K562 (cell line): ENCODE results near the gene SETD7. TPM values are rescaled to one million over a fixed set of nuclear protein-coding genes. Genes with fewer than 3 reads are reported as not detected.

ENCODE experiments used
- ATAC-seq: fragments of 200-7000 bp; cut with Tn5 transposase; 3 replicates; pipeline ENCODE4 v1.9.1; 2020; ENCODE audit warnings: moderate library complexity
- BruUV-seq: library from RNA; stranded (reverse); fragments of 400-500 nt; replicated peaks from 2 replicates; lab custom pipeline; 2021; lab: Mats Ljungman, UMichigan
- CTCF ChIA-PET: fragments of 300-600 bp; formaldehyde crosslinking; extraction: SDS; loops from one replicate; lab custom pipeline; 2021; ENCODE audit warnings: low intra/inter-chr PET ratio; lab: Yijun Ruan, JAX
- POLR2A ChIA-PET: fragments of 300-600, 350-650 bp; sonication (Branson Sonifier 250); formaldehyde crosslinking; extraction: SDS; loops from one replicate; lab custom pipeline; 2021; ENCODE audit warnings: antibody characterized with exemption, inconsistent platforms; lab: Yijun Ruan, JAX
- DNase-seq, 4 experiments: peaks; one replicate each; pipeline versions ENCODE4 v3.0.0 to v3.0.0-alpha.2; 2011 to 2018; ENCODE audit warnings: low spot score in 3 of 4, mixed read lengths in 3 of 4; ENCODE audit errors: extremely low read depth in 1 of 4
- FAIRE-seq: peaks from 2 replicates; lab custom pipeline; 2011; peaks lifted over from hg19 to GRCh38; lab: Jason Lieb, UNC
- H2AFZ ChIP-seq: 2 replicates; pipeline ENCODE4 v1.6.0; 2011; ENCODE audit warnings: low read depth, low read length, control low read depth, inconsistent platforms
- H3K27ac ChIP-seq: fragments of 200-600 bp; 3 replicates; pipeline ENCODE4 v1.8.0; 2011; ENCODE audit warnings: low read depth, mild to moderate bottlenecking, control low read depth, inconsistent platforms, low read length, moderate library complexity, mixed read lengths; ENCODE audit errors: extremely low read depth
- H3K27me3 ChIP-seq, 2 experiments: fragments of 300-600 bp in 1 of 2; 2 replicates in 1 of 2; 3 replicates in 1 of 2; pipeline versions ENCODE4 v1.6.0 to v1.8.0; 2011; ENCODE audit warnings: inconsistent platforms in 2 of 2, low read length in 2 of 2, mild to moderate bottlenecking in 1 of 2, mixed read lengths in 1 of 2, moderate library complexity in 1 of 2; ENCODE audit not compliant: control insufficient read depth in 2 of 2, insufficient read depth in 2 of 2
- H3K36me3 ChIP-seq: fragments of 300-600 bp; 3 replicates; pipeline ENCODE4 v1.8.0; 2011; ENCODE audit warnings: mild to moderate bottlenecking, low read length, inconsistent platforms; ENCODE audit not compliant: control insufficient read depth, insufficient read depth
- H3K4me1 ChIP-seq, 2 experiments: fragments of 200-600 bp in 1 of 2; replicated peaks in 1 of 2; 2 replicates in 1 of 2; 3 replicates in 1 of 2; pipeline versions ENCODE4 v1.5.1 to v1.8.0; 2011; ENCODE audit warnings: inconsistent platforms in 2 of 2, low read length in 2 of 2, mild to moderate bottlenecking in 1 of 2, mixed read lengths in 1 of 2, moderate library complexity in 1 of 2; ENCODE audit not compliant: control insufficient read depth in 2 of 2, insufficient read depth in 2 of 2
- H3K4me2 ChIP-seq: 2 replicates; pipeline ENCODE4 v1.6.1; 2011; ENCODE audit warnings: low read length, control low read depth, inconsistent platforms, mixed read lengths; ENCODE audit not compliant: insufficient read depth
- H3K4me3 ChIP-seq: fragments of 200-600 bp; sonication (generic), shearing (Covaris generic); 2 replicates; pipeline ENCODE4 v1.5.1; 2016; ENCODE audit warnings: control low read depth, inconsistent platforms
- H3K79me2 ChIP-seq: fragments of 200-600 bp; 3 replicates; pipeline ENCODE4 v1.8.0; 2011; ENCODE audit warnings: low read length, inconsistent platforms; ENCODE audit not compliant: control insufficient read depth, insufficient read depth
- H3K9ac ChIP-seq, 2 experiments: 2 replicates each; pipeline versions ENCODE4 v1.6.0 to v1.6.1; 2011; ENCODE audit warnings: low read depth in 2 of 2, low read length in 2 of 2, control low read depth in 1 of 2, inconsistent platforms in 1 of 2, mild to moderate bottlenecking in 1 of 2, mixed read lengths in 1 of 2; ENCODE audit not compliant: insufficient read depth in 1 of 2
- H3K9me1 ChIP-seq: one replicate; pipeline ENCODE4 v1.6.0; 2011; ENCODE audit warnings: inconsistent platforms, mild to moderate bottlenecking, low read length, moderate library complexity; ENCODE audit not compliant: control insufficient read depth, insufficient read depth
- H3K9me3 ChIP-seq: replicated peaks from 2 replicates; pipeline ENCODE4 v1.5.1; 2011; ENCODE audit warnings: low read depth, low read length, inconsistent platforms; ENCODE audit not compliant: control insufficient read depth, insufficient read depth
- H4K20me1 ChIP-seq: replicated peaks from 2 replicates; pipeline ENCODE4 v1.6.1; 2011; ENCODE audit warnings: low read length, inconsistent platforms, mixed read lengths; ENCODE audit not compliant: control insufficient read depth, insufficient read depth
- BACH1 ChIP-seq: fragments of 200-800 bp; sonication (Bioruptor generic); IDR thresholded peaks from 2 replicates; pipeline ENCODE4 v1.6.1; 2016; ENCODE audit warnings: missing genetic modification characterization, missing compliant biosample characterization
- CAMTA2 ChIP-seq: fragments of 250-450 bp; sonication (Bioruptor Pico); conservative IDR thresholded peaks from 2 replicates; pipeline ENCODE4 v1.5.1; 2022
- MGA ChIP-seq: fragments of 450-650 bp; IDR thresholded peaks from 2 replicates; pipeline ENCODE4 v1.6.1; 2016; ENCODE audit warnings: mild to moderate bottlenecking, moderate library complexity
- OTX1 ChIP-seq: fragments of 450-650 bp; formaldehyde crosslinking; IDR thresholded peaks from 2 replicates; pipeline ENCODE4 v1.4.0; 2022; ENCODE audit warnings: mild to moderate bottlenecking
- PKNOX1 ChIP-seq: fragments of 450-650 bp; IDR thresholded peaks from 2 replicates; pipeline ENCODE4 v1.6.1; 2016
- RBM39 ChIP-seq: fragments of 200-400 bp; formaldehyde crosslinking; optimal IDR thresholded peaks from 2 replicates; pipeline ENCODE3; 2018; ENCODE audit warnings: low read depth, low read length
- ZNF217 ChIP-seq: sonication (generic); formaldehyde crosslinking; IDR thresholded peaks from 2 replicates; pipeline ENCODE4 v1.8.0; 2022; ENCODE audit warnings: mild to moderate bottlenecking, missing genetic modification reagents
- ZNF408 ChIP-seq: fragments of 250-450 bp; sonication (Bioruptor Pico); IDR thresholded peaks from 2 replicates; pipeline ENCODE4 v1.4.0; 2020; ENCODE audit warnings: low read depth, mild to moderate bottlenecking, moderate library complexity
- ZNF41 ChIP-seq: fragments of 250-450 bp; sonication (Bioruptor Pico); conservative IDR thresholded peaks from 2 replicates; pipeline ENCODE4 v1.4.0; 2020; ENCODE audit warnings: mild to moderate bottlenecking
- ZNF445 ChIP-seq: fragments of 250-450 bp; sonication (Bioruptor Pico); IDR thresholded peaks from 2 replicates; pipeline ENCODE4 v1.4.0; 2020; ENCODE audit warnings: low read depth, mild to moderate bottlenecking, moderate library complexity
- WGBS: fragments of 100-300 bp; shearing (Covaris generic); methylation state at CpG from one replicate; pipeline ENCODE4 v1.1.6; 2016; ENCODE audit warnings: low coverage, mixed read lengths; ENCODE audit not compliant: insufficient coverage; ENCODE audit errors: missing lambda C conversion rate; 5-methylcytosine and 5-hydroxymethylcytosine counted together
- in situ Hi-C: fragments of 300-500 bp; cut with MboI; formaldehyde crosslinking; loops from 4 replicates; pipeline ENCODE4 v1.15.0; 2018; ENCODE audit warnings: inconsistent platforms, mixed read lengths
- intact Hi-C: fragments of 100-400 bp; cut with micrococcal nuclease; formaldehyde crosslinking; loops from 2 replicates; pipeline ENCODE4 v1.14.2; 2022
- polyA plus RNA-seq, 8 experiments: library from polyadenylated mRNA; depleted of rRNA in 4 of 8; stranded (reverse) in 5 of 8; unstranded in 3 of 8; fragments of >200 nt; fragmentation: Nextera tagmentation in 2 of 8; fragmentation: Illumina TruSeq in 1 of 8; extraction: Ambion mirVana in 2 of 8; extraction: Trizol in 1 of 8; gene quantifications; 2 replicates each; pipeline versions ENCODE4 v1.2.1 to v1.2.3, GENCODE V29; 2011 to 2014; ENCODE audit warnings: inconsistent platforms in 1 of 8, missing spikeins in 1 of 8
- total RNA-seq, 7 experiments: library from RNA; depleted of rRNA in 6 of 7; stranded (reverse); fragments of >200 nt in 6 of 7; fragmentation: Illumina TruSeq in 2 of 7; extraction: Trizol in 2 of 7; gene quantifications; 2 replicates each; pipeline versions ENCODE4 v1.2.1 to v1.2.3, GENCODE V29; 2011 to 2021; ENCODE audit warnings: low replicate concordance in 1 of 7

The SETD7 gene
- total and polyA plus RNA-seq, 9 of the 15 experiments (the other 6 are each of a cell fraction or from before 2014, with no cell fraction given): 0.37 to 2.4 (median 1.7) TPM

- Histone ChIP-seq H3K27ac (no peak overlapping the region), H3K9ac (no peak overlapping the region), H3K9me3 (no peaks in the 10 kb centered on the region), H3K4me2 (no peak overlapping the region), H3K4me1 (no peaks in the 10 kb centered on the region), H4K20me1 (no peaks in the 10 kb centered on the region)
- BruUV-seq: no TSS peak
- FAIRE-seq (no peak), ATAC-seq (no peak)
- POLR2A ChIA-PET: no interaction called here
- TF ChIP-seq ZNF217 (CRISPR knock-in tag) (no peak), OTX1 (CRISPR knock-in tag) (no peak), MGA (no peak), RBM39 (no peak), ZNF41 (CRISPR knock-in tag) (no peak), BACH1 (tag) (no peak), ZNF408 (CRISPR knock-in tag) (no peak), CAMTA2 (no peak), ZNF445 (no peak), PKNOX1 (no peak)
- TF ChIP-seq, all 486 proteins: peak for 0
- 0% methylated on average over 2 of the region's 2 CpGs for WGBS
- no peak for DNase-seq
- H3K79me2 ChIP-seq: no peaks in the 10 kb centered on the region
- H3K27me3 ChIP-seq: peaks cover 12 to 37% of the 10 kb centered on the region in 2 experiments
- H3K9me1 ChIP-seq: no peaks in the 10 kb centered on the region
- CTCF ChIA-PET: no interaction called here
- no peaks in the 10 kb centered on the region for H3K36me3 ChIP-seq
- in situ Hi-C loops (no loop called here), intact Hi-C loops (no loop called here)
- no peak overlapping the region for H2AFZ ChIP-seq
- H3K4me3 ChIP-seq: no peak overlapping the region
Measured at GRCh38 chr4:139584784-139585183, 28.8 kb upstream of the SETD7 start.
